HG03280 (cell line): ENCODE data around the gene PLAC1.

Source experiments
- ATAC-seq: cut with Tn5 transposase; IDR thresholded peaks from one replicate; pipeline ENCODE4 v1.9.1; 2021; ENCODE audit warnings: mild to moderate bottlenecking, moderate library complexity; ENCODE audit not compliant: unreplicated experiment

PLAC1 gene

DNA sequence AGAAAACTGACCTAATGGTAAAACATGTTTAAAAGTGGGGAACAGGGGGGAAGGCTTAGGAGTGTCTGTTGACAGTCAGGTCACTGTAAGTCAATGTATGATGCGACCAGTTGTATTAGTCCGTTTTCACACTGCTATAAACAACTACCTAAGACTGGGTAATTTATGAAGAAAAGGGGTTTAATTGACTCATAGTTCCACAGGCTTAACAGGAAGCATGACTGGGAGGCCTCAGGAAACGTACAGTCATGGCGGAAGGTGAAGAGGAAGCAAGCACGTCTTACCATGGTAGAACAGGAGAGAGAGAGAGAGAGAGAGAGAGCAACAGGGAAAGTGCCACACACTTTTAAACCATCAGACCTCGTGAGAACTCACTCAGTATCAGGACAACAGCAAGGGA lies 13.0 kb upstream of the PLAC1 start:
- no peak for ATAC-seq

DNA sequence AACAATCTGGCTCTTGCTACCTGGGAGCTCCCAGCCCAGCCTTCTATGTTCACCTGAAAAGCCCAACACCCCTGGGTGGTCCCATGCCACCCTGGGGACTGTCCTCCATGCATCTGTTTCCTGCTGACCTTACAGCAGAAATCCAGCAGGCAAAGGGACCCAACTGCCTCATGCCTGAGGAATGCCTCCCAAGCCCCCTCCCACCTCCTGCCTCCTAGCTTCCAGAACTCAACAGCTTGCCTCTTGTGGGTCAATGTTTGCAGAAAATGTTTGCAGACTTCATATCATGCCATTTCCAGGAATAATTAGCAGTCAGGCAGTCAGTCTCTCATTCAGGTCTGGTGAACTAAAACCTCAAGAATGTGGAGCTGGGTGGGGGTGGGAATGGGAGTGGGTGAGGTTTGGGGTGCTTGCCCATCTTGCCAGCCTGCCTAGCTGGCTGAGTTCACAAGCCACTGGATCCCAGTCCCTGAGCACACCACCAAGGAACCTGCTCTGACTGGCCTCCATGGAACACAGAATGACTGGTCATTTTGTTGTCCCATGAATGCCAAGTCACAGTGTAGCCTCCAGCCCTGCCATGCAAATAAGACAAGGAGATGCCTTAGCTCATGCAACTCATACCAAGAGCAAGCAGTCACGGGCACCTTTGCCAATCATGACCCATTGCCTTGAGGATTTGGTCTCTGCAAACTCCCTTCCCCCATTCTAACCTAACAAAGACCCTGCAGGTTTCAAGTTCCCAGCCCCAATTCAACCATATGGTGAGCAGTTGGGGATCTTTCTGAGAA lies 12.1 kb upstream of the PLAC1 start:
- no peak for ATAC-seq

DNA sequence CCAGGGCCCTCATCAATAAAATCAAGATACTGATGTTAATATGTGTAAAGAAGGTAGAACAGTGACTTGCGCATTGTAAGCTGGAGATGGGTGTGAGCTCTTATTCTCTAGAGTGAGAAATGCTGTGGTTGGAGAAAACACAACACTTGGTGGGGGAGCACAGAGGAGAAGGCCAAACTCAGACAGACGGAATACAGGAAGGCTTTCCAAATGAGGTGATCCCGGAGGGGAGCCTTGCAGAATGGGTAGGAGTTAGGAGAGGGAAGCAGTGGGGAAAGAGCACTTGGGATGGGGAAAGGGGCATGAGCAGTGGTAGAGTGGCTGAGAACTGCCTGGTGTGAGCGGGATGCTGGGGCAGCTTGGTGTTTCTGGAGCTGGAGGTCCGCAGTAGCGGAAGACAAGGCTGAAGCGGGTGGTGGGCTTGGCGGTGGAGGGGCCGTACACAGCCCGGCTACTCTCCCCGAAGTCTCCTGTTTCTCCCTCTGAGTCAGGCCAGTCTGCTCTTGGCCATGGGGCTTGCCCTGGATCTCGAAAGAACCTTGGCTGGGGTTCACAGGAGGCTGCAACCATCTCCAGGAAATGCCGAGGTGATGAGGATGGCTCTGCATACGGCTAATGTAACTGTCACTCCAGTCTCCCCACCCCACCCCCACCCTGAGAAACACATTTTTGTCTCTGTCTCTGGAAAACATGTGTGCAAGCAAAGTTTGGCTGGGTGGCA lies 11.3 kb upstream of the PLAC1 start:
- no peak for ATAC-seq

DNA sequence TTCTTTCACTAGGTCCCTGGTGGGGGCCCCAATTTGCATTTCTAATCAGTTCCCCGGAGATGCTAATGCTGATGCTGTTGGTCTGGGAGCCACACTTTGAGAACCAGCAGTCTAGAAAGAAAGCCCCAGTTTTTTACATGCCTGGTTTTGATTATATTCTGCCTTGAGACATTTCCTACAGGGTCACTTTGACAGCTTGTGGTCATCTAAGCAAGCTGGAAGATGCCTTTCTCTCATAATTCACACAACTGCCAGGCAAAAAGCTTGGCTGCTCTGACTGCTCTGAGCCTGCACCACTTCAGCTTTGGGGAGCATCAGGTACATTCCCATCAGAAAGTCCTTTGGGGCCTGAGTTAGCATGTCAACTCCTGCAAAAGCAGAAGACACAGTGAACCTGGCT lies 5.9 kb upstream of the PLAC1 start:
- ATAC-seq = no peak

DNA sequence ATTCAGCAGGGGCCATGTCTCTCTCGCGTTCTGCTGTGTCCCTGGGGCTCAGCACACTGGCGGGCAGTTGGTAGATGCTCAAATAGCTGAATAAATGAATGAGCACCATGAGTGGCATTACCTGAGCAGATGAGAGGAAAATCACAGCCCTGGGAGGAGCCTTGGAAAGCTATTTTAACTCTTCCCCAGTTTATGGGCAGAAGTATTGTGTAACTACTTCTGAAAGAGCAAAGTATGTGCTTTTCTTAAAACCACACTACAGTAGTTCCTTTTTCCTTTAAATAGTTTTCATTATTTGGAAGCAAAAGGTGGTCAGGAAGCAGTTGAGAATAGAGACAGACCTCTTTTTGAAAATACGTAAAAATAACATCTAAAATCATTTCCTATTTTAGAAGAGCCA lies 3.0 kb upstream of the PLAC1 start:
- no peak for ATAC-seq

DNA sequence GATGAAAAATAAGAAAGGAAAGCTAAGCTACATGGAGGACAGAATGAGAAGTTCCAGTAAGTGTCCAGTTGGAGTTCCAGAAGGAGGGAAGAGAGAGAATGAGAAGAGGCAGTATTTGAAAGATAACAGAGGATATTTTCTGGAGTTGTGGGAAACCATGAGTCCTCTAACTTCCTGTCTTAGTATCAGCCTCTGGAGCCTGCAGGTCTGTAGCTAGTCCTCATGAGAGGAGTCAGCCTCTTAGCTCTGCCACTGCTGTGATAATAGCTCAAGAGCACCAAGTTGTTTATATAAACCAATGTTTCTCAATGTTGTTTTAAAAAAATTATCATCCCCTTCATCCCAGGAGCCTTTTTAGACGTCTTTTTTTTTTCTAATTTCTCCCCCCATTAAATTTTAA lies 2.4 kb upstream of the PLAC1 start:
- no peak for ATAC-seq

DNA sequence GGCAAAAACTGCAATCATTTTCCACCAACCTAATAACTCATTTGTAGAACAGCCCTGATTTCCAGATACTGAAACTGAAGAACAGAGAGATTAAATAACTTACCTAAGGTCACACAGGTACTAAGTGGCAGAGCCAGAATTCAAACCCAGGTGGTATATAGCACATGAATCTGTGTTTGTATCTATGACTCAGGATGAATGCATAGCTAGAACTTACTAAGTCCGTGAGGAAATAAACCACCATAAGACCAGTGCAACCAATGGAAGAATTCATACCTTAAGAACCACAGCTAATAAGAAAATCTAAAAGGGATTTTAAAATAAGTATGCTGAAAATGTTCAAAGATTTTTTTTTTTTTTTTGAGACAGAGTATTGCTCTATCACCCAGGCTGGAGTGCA lies 1.5 kb upstream of the PLAC1 start:
- ATAC-seq = no peak

DNA sequence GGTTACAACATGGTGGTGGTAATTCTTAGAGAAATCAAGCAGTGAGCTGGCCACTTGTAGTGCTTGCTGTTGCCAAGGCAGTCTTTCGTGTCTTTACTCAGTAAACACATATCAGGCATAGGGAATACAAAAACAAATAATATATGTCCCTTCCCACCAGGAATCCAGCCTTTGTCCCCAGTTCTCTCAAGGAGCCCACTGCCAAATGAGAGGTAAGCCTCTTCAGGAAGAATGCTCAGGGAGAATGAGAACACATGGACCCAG lies 421 bp upstream of the PLAC1 start:
- no peak for ATAC-seq

DNA sequence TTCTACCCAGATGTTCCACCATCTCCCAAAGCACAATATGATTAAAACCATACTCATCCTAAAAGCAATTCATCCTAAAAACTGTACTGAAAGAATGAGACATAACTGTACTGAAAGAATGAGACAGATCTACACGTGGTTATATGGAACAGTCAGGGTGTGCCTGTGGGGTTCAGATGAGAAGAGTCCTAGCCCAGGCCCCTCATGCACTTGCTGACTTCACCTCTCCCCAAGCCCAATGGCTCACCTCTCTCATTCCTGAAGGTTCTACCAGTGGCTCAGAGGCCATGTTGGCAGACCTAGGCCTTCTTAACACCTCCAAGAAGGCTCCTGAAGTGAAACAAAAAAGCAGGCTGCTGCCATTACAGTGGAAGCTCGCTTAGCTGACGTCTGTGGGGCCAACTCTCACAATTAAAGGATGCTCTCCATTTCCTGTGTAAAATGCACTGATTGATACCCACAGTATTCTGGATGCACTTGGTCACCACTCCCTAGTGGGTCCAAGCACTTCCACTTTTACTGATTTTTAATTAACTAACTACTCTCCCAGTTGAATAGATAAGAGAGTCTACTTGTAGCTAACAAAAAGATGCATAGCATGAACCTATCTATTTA lies 3.8 kb downstream of the PLAC1 start:
- ATAC-seq = peak; percentile 52

DNA sequence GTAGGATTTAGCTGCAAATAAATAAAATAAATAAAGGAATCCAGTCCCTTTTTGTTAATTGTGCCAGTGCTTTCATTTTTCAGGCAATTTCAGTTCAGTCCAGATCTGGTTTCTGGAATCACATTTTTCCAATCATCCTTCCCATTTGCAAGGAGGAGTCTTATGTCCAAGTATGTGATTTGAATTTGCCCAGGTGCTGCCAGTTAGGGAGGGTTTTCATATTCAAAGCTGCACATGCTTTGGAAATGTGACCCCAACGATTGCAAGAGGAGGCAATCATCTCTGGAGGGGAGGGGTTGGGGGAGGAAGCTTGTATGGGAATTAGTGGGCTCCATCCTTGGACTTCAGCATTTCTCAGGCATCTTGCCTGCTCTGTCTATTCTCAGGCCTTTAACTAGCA lies 4.4 kb downstream of the PLAC1 start:
- ATAC-seq = no peak

DNA sequence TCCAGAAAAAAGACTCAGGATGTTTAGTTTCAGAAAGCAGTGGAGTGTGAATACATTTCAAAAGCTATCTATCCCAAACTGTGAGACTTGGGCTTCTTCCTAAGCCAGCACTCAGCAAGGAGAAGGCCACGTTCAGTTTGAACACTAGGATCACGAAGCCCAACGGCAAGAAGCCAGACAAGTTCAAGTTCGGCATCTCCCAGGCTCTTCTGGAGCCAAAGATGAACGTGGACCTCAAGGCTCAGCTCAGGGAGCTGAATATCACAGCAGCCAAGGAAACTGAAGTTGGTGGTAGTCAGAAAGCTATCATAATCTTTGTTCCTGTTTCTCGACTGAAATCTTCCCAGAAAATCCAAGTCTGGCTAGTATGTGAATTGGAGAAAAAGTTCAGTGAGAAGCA lies 7.6 kb downstream of the PLAC1 start:
- ATAC-seq = no peak

DNA sequence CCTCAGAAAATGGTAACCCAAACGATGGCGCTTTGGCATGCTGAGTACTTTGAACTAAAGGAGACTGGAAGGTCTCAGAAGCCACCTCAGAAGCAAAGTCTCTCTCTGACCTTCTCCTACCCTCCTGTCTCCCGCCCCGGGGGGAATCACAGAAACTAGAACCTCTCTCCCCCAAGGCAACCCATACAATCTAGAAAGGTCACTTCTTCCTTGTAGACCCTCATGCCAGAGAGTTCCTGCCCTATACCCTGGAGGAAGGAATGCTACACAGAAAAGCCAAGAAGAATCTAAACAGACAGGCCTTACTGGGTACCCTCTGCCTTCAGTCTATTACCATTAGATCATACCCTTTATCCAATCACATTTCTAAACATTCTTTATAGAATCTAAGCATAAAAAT lies 8.5 kb downstream of the PLAC1 start:
- ATAC-seq = no peak

DNA sequence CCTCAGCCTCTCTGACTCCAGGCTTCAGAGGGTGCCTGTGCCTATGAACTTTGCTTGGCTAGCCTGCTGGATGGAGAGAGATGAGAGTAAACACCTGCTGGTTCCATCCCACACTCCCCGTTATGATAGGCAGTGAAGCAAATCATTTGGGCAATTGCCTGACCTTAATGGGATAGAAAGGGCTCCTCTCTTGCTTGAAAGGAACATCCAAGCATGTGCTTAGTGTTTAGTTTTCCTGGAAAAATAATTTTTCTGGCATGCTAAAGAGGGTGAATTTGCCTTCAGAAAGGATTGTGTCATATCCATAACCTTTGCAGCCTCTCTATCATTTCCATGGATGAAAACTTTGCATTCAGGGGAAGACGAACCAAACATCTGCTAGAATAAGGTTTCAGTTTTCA lies 10.8 kb downstream of the PLAC1 start:
- no peak for ATAC-seq

DNA sequence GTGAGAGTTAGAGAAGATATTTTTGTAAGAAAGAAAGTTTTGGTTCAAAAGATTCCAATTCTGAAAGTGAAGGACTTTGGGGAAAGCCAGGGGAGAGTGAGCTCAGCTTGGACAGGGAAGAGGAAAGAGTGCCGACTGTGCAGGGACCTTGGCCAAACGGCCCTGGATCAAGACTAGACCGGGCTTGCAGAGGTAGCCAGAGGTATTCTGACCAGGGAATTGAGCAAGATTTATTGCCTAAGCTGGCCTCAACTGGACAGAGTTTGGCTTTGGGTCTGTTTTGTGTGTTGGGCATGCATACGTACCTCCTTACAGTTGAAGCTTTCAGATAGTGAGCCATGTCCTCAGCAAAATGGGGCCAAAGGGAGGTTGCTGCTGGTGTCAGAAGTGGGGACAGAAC lies 11.6 kb downstream of the PLAC1 start:
- ATAC-seq = no peak

DNA sequence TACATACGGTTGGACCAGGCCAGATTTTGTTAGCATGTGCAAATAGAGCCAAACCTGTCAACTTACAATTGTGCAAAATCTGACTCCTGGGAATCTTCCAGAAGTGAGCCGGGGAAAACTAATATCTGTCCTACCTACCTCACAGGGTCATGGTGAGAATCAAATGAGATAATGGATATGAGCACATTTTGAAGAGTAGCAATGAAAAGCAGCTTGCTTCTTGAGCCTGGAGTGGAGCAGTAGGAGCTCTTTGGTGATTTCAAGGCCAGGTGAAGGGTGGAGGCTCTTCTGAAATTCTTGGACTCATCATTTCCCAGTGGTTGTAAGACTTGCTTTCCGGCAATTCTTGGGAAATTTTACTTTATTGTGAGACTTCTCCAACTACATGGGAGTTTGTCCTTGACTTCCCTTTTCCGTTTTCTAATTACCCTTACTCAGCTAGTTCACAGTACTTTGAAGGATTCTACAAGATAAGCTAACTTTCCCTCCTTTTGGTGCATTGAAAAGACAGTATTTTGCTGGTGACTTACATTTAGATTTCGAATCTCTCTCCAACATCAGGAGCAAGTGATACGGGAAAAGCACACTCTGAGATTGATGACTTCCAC lies 12.2 kb downstream of the PLAC1 start:
- ATAC-seq = no peak

DNA sequence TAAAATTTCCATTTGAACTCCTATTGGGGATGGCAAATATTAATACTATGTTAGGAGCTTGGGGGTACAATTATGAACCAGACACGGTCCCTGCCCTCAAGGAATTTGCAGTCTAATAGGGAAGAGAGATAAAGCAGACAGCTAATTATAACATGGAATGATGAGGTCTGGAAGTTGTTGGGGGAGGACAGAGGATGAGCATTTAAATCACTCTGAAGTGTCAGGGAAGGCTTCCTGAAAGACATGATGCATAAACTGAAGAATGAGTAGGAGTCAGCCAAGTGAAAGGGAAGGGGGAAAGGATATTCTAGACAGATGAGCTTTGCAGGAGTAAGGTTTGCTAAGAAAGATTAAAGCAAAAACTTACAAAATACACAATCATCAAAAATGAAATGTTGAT lies 15.9 kb downstream of the PLAC1 start:
- no peak for ATAC-seq

DNA sequence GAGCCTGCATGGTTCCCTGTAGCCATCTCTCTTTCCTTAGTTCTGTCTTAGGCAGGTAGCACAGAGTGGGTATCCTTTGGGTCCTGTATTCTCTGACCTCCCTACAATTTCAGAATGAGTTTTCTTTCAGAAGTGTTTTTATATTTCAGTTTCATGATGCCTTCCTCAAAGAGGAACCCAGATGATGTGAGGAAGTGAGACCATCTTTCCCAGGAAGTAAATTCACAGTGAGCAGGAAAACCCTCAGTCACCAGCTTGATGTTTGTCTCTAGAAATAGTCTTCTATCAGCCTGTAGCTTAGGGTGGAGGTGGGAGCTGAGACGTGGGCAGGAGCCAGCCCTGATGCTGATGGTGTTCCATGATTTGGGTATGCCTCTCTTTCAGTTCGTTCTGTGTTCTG lies 16.9 kb downstream of the PLAC1 start:
- ATAC-seq = no peak

DNA sequence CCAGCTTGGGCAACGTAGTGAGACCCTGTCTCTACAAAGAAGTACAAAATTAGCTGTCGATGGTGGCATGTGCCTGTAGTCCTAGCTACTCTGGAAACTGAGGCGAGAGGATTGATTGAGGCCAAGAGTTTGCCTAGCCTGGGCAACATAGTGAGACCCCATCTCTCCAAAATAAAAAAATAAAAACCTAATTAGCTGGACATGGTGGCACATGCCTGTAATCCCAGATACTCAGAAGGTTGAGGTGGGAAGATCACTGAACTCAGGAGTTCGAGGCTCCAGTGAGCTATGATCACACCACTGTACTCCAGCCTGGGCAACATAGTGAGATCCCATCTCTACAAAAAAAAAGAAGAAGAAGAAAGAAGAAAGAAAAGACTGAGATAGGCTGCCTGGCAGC lies 17.4 kb downstream of the PLAC1 start:
- no peak for ATAC-seq

DNA sequence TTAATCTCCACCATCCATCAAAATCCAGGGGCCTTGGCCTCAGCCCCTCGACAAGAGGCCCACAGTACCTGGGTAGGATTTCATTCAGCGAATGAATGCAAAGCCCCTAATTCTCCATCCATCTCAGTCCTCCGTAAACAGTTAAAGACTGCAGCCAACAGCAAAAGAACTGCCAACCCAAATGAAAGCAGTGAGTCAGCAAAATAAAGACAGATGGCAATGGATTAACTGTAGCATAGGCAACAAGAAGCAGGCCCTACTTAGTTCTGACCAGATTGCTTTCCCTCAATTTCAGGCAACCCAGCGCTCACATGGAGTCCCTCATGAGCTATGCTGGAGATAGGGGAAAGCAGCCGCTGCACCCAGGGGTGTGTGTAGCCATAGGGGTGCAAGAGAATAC lies 21.4 kb downstream of the PLAC1 start:
- ATAC-seq = no peak

DNA sequence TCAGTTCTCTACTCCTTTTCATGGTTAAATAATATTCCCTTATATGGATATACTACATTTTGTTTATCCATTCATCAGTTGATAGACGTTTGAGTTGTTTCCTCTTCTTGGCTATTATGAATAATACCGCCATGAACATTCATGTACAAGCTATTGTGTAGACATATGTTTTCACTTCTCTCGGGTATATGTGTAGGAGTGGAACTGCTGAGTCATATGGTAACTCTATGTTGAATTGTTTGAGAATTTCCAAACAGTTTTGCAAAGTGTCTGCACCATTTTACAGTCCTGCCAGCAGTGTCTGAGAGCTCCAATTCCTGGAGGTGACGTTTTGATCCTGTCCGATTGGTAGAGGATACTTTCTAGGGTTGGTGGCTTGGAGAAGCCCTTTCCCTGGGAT lies 23.6 kb downstream of the PLAC1 start:
- ATAC-seq = peak; percentile 62

DNA sequence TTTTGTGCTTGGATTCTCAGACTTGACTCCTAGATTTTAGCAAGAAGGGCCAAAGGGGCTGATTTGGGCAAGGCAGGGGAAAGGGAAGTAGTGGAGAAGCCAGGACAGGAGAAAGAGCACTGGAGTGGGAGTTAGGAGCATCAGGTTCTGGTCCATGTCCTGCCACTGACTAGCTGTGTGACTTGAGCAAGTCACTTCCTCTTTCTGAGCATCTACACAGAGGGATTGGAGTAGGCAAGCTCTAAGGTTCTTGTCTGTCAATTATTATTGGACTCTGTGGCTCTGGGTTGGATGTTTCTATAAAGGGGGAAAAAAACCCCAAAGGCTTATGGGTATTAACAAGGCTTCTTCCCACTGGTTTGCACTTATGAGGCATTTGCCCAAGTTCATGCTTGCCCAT lies 24.4 kb downstream of the PLAC1 start:
- no peak for ATAC-seq

DNA sequence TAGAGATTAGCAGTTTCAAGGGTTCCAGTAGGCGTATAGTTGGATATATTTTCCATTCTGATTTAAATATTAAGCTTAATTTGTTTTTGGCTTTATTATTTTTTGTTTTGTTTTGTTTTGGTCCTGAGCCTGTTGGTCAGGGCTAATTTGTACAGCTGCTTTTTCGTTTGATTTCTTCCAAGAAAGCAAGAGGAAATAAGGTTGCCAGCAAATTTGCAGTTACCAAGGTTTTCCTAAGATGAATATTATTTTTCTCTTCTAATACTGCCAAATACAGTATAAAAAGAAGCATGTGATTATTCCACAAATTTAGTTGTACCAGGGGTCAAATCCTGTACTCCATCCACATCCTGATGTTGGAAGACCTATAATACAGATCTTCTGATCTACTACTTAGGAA lies 24.9 kb downstream of the PLAC1 start:
- ATAC-seq = no peak
